GM06990 (cell line): ENCODE results near the gene ALDH1A3.

Experiments
- DNase-seq: peaks from one replicate; pipeline ENCODE4 v3.0.0-alpha.2; 2011; ENCODE audit not compliant: insufficient read length; ENCODE audit errors: extremely low read depth
- H3K27me3 ChIP-seq: replicated peaks from 2 replicates; pipeline ENCODE4 v1.6.0; 2011; ENCODE audit warnings: low read length; ENCODE audit not compliant: control insufficient read depth, insufficient read depth
- H3K36me3 ChIP-seq: 2 replicates; pipeline ENCODE4 v1.5.1; 2011; ENCODE audit warnings: low read length; ENCODE audit not compliant: control insufficient read depth, insufficient read depth
- H3K4me3 ChIP-seq: replicated peaks from 2 replicates; pipeline ENCODE4 v1.5.1; 2011; ENCODE audit warnings: low read depth, mild to moderate bottlenecking, control low read depth, low read length
- CTCF ChIP-seq: IDR thresholded peaks from 2 replicates; pipeline ENCODE4 v1.5.1; 2011; ENCODE audit warnings: low read length, control low read depth, mild to moderate bottlenecking, inconsistent platforms; ENCODE audit not compliant: insufficient read depth, poor library complexity, severe bottlenecking

ALDH1A3 gene

GRCh38 chr15:100856867-100857266 lies 22.8 kb upstream of the ALDH1A3 start:
- DNase-seq = no peak
- no peaks in the 10 kb centered on the region for H3K36me3 ChIP-seq
- H3K4me3 ChIP-seq = no peak overlapping the region
- TF ChIP-seq CTCF = no peak
- no peaks in the 10 kb centered on the region; the same call in 1 of the 2 replicates for H3K27me3 ChIP-seq

- no peak for DNase-seq
- no peak for TF ChIP-seq CTCF
- no peaks in the 10 kb centered on the region; the same call in 1 of the 2 replicates for H3K27me3 ChIP-seq
- no peaks in the 10 kb centered on the region for H3K36me3 ChIP-seq
- no peak overlapping the region for H3K4me3 ChIP-seq
Measured at GRCh38 chr15:100858294-100858693, 21.3 kb upstream of the ALDH1A3 start.

GRCh38 chr15:100859970-100860828 lies 19.4 kb upstream of the ALDH1A3 start:
- Histone ChIP-seq H3K36me3 (no peaks in the 10 kb centered on the region), H3K4me3 (no peak overlapping the region), H3K27me3 (no peaks in the 10 kb centered on the region; the same call in 1 of the 2 replicates)
- TF ChIP-seq CTCF = no peak
- no peak for DNase-seq

GRCh38 chr15:100860829-100861510 lies 18.7 kb upstream of the ALDH1A3 start:
- H3K27me3 ChIP-seq = no peaks in the 10 kb centered on the region; the same call in 1 of the 2 replicates
- no peak for DNase-seq
- H3K4me3 ChIP-seq = no peak overlapping the region
- no peak for TF ChIP-seq CTCF
- no peaks in the 10 kb centered on the region for H3K36me3 ChIP-seq

- no peak overlapping the region for H3K4me3 ChIP-seq
- no peak for TF ChIP-seq CTCF
- DNase-seq = no peak
- H3K36me3 ChIP-seq = no peaks in the 10 kb centered on the region
- no peaks in the 10 kb centered on the region; the same call in 1 of the 2 replicates for H3K27me3 ChIP-seq
Measured at GRCh38 chr15:100861511-100861991, 18.1 kb upstream of the ALDH1A3 start.
